HL-60 (cell line): ENCODE data around the gene NODAL.

ENCODE experiments used
- DNase-seq, 2 experiments: peaks; one replicate each; pipeline ENCODE4 v3.0.0-alpha.2; 2010 to 2020; ENCODE audit warnings: low read depth in 1 of 2, low spot score in 1 of 2
- H3K27ac ChIP-seq: fragments of 250-450 bp; sonication (Bioruptor Pico); replicated peaks from 2 replicates; pipeline ENCODE4 v1.5.1; 2020; ENCODE audit warnings: mild to moderate bottlenecking, moderate library complexity
- H3K27me3 ChIP-seq: fragments of 250-450 bp; sonication (Bioruptor Pico); 2 replicates; pipeline ENCODE4 v1.5.1; 2021; ENCODE audit warnings: mild to moderate bottlenecking, moderate library complexity; ENCODE audit not compliant: insufficient read depth, poor library complexity, severe bottlenecking
- H3K4me3 ChIP-seq: replicated peaks from 2 replicates; pipeline ENCODE4 v1.5.1; 2011; ENCODE audit warnings: mild to moderate bottlenecking, control low read depth, low read length; ENCODE audit not compliant: insufficient read depth
- CTCF ChIP-seq: IDR thresholded peaks from one replicate; pipeline ENCODE4 v1.5.1; 2011; ENCODE audit warnings: low read length, control low read depth, inconsistent platforms; ENCODE audit not compliant: insufficient read depth
- GABPA ChIP-seq: IDR thresholded peaks from 2 replicates; pipeline ENCODE4 v1.6.1; 2012; ENCODE audit warnings: low read depth
- POLR2AphosphoS5 ChIP-seq: IDR thresholded peaks from 2 replicates; pipeline ENCODE4 v1.6.1; 2012; ENCODE audit warnings: low read depth
- REST ChIP-seq: IDR thresholded peaks from 2 replicates; pipeline ENCODE4 v1.6.1; 2012; ENCODE audit warnings: low read depth; ENCODE audit not compliant: insufficient replicate concordance
- SPI1 ChIP-seq: IDR thresholded peaks from 2 replicates; pipeline ENCODE4 v1.6.1; 2012; ENCODE audit warnings: low read depth, mild to moderate bottlenecking, borderline replicate concordance

Gene NODAL

GRCh38 chr10:70461397-70462348 is 20.2 kb upstream of the NODAL start:
- Histone ChIP-seq H3K4me3 (no peak overlapping the region), H3K27ac (no peak overlapping the region)

GRCh38 chr10:70459774-70460490 is 18.5 kb upstream of the NODAL start:
- Histone ChIP-seq H3K27me3 (peaks cover 13% of the 10 kb centered on the region), H3K4me3 (no peak overlapping the region), H3K27ac (no peak overlapping the region)
- no peak for DNase-seq
- no peak for TF ChIP-seq SPI1
- no peak for TF ChIP-seq CTCF
- no peak for TF ChIP-seq GABPA
- TF ChIP-seq POLR2AphosphoS5: no peak

More at GRCh38 chr10:70461397-70462348, 20.2 kb upstream of the NODAL start:
- TF ChIP-seq SPI1 (no peak), CTCF (peak; percentile 86)
- DNase-seq: peak in 1 of 2 experiments; percentile 55
- H3K27me3 ChIP-seq: peaks cover 13% of the 10 kb centered on the region

GRCh38 chr10:70459061-70459773 is 17.7 kb upstream of the NODAL start:
- TF ChIP-seq GABPA: no peak
- no peak for TF ChIP-seq REST
- TF ChIP-seq POLR2AphosphoS5: no peak
- no peak for TF ChIP-seq CTCF
- no peak for TF ChIP-seq SPI1
- peak; percentile 14 to 39 for DNase-seq
- H3K27me3 ChIP-seq: peaks cover 13% of the 10 kb centered on the region
- H3K4me3 ChIP-seq: no peak overlapping the region
- H3K27ac ChIP-seq: no peak overlapping the region

- TF ChIP-seq SPI1 (no peak), POLR2AphosphoS5 (no peak), GABPA (no peak)
- Histone ChIP-seq H3K4me3 (no peak overlapping the region; the same call in 1 of the 2 replicates), H3K27me3 (peaks cover 13% of the 10 kb centered on the region), H3K27ac (no peak overlapping the region)
- DNase-seq: peak; percentile 27 to 30
These were observed 17.0 kb upstream of the NODAL start for GRCh38 chr10:70458329-70459060.
